HCT116 (cell line): ENCODE data around the gene OSBPL8.

ENCODE experiments used
- CTCF ChIP-seq, 3 experiments: fragments of 200-600 bp in 1 of 3; sonication (generic) in 1 of 3; IDR thresholded peaks in 2 of 3; conservative IDR thresholded peaks in 1 of 3; 2 replicates each; pipeline ENCODE4 v1.5.1; 2012 to 2017; ENCODE audit warnings: low read depth in 2 of 3, low read length in 2 of 3, antibody characterized with exemption in 1 of 3, borderline replicate concordance in 1 of 3, control low read depth in 1 of 3, mild to moderate bottlenecking in 1 of 3, mixed read lengths in 1 of 3, mixed run types in 1 of 3, moderate library complexity in 1 of 3; ENCODE audit not compliant: insufficient read depth in 1 of 3
- POLR2AphosphoS5 ChIP-seq: IDR thresholded peaks from 2 replicates; pipeline ENCODE4 v1.6.1; 2011; ENCODE audit warnings: mild to moderate bottlenecking, low read depth, low read length, moderate library complexity
- RAD21 ChIP-seq: IDR thresholded peaks from 2 replicates; pipeline ENCODE4 v1.6.1; 2012; ENCODE audit warnings: low read depth, mild to moderate bottlenecking
- ZBTB33 ChIP-seq: IDR thresholded peaks from 2 replicates; pipeline ENCODE4 v1.6.1; 2011; ENCODE audit warnings: mild to moderate bottlenecking, low read length, moderate library complexity; ENCODE audit not compliant: insufficient replicate concordance; ENCODE audit errors: extremely low read depth
- ZFX ChIP-seq: fragments of 450-650 bp; IDR thresholded peaks from 2 replicates; pipeline ENCODE4 v1.6.1; 2017

- TF ChIP-seq CTCF (IDR thresholded peaks at IDR 0.05 in 2 of 3, conservative IDR thresholded peaks at IDR 0.05 in 1 of 3; ENCODE audit: borderline replicate concordance in 1 of 3, insufficient read depth in 1 of 3, low read depth in 2 of 3, low read length in 2 of 3) = no peak
- no peak for TF ChIP-seq ZFX
- TF ChIP-seq RAD21 = no peak
- no peak for TF ChIP-seq ZBTB33
- no peak for TF ChIP-seq POLR2AphosphoS5
Measured at GRCh38 chr12:76374386-76375020, 185.1 kb downstream of the OSBPL8 start.
